Stomach (tissue), 19 donors: Measurements from ENCODE around the gene CSDE1. TPM values are rescaled to one million over a fixed set of nuclear protein-coding genes. Genes with fewer than 3 reads are reported as not detected.
"Not testable (repeated sequence)": the region's sequence is repeated elsewhere in the genome, so short reads cannot be mapped to it uniquely, and the experiment has no call there.

ENCODE experiments used
- DNase-seq, 2 donors: peaks; one replicate each; pipeline versions ENCODE4 v3.0.0 to v3.0.0-alpha.2; 2013 to 2019
- H3K27ac ChIP-seq, 5 donors: fragments of 200-600 bp in 4 of 5; sonication (generic) in 4 of 5; one replicate each; pipeline ENCODE4 v1.5.1; 2013 to 2019; ENCODE audit warnings: mild to moderate bottlenecking in 1 of 5, moderate library complexity in 1 of 5
- H3K27me3 ChIP-seq, 3 donors: fragments of 200-600 bp; sonication (generic); one replicate each; pipeline ENCODE4 v1.5.1; 2017 to 2019; ENCODE audit warnings: mixed run types in 1 of 3
- H3K36me3 ChIP-seq, 4 donors: fragments of 200-600 bp; sonication (generic); 1 replicate in 3 of 4; 2 replicates in 1 of 4; pipeline ENCODE4 v1.5.1; 2016 to 2019
- H3K4me1 ChIP-seq, 4 donors: fragments of 200-600 bp; sonication (generic); one replicate each; pipeline ENCODE4 v1.5.1; 2016 to 2019
- H3K4me3 ChIP-seq, 4 donors: fragments of 200-600 bp; sonication (generic) in 3 of 4; one replicate each; pipeline ENCODE4 v1.5.1; 2016 to 2019; ENCODE audit warnings: mild to moderate bottlenecking in 1 of 4
- H3K9me3 ChIP-seq, 4 donors: fragments of 200-600 bp; sonication (generic); one replicate each; pipeline ENCODE4 v1.5.1; 2016 to 2019
- CTCF ChIP-seq, 7 experiments: fragments of 450-650 bp in 4 of 7; fragments of 200-600 bp in 3 of 7; sonication (generic) in 3 of 7; IDR thresholded peaks; one replicate each; pipeline ENCODE4 v1.5.1; 2016 to 2019; ENCODE audit warnings: antibody characterized with exemption in 7 of 7, control low read depth in 2 of 7, mild to moderate bottlenecking in 1 of 7
- EP300 ChIP-seq: sonication (generic); formaldehyde crosslinking; IDR thresholded peaks from one replicate; pipeline ENCODE4 v1.6.1; 2017; ENCODE audit warnings: antibody characterized with exemption
- POLR2A ChIP-seq, 4 donors: fragments of 450-650 bp; IDR thresholded peaks; one replicate each; pipeline ENCODE4 v1.6.1; 2016; ENCODE audit warnings: antibody characterized with exemption in 4 of 4, control low read depth in 2 of 4, mild to moderate bottlenecking in 1 of 4, moderate library complexity in 1 of 4
- POLR2AphosphoS5 ChIP-seq, 3 donors: sonication (generic); formaldehyde crosslinking; IDR thresholded peaks; one replicate each; pipeline ENCODE4 v1.6.1; 2016; ENCODE audit warnings: antibody characterized with exemption in 3 of 3
- WGBS, 5 donors: extraction: QIAGEN DNeasy Blood & Tissue Kit in 3 of 5; methylation state at CpG; one replicate each; pipeline versions ENCODE4 v1.1.5 to v1.1.7; 2013 to 2018; 5-methylcytosine and 5-hydroxymethylcytosine counted together
- intact Hi-C: fragments of 100-400 bp; cut with DNase I; formaldehyde crosslinking; loops from one replicate; pipeline ENCODE4 v1.15.1; 2023; ENCODE audit warnings: low total_unique reads
- long read RNA-seq, 10 donors: transcript quantifications; one replicate each; lab custom pipeline, GENCODE V29; 2026
- polyA plus RNA-seq, 3 donors: library from polyadenylated mRNA; stranded (reverse); fragments of 200-250 nt; gene quantifications; one replicate each; pipeline ENCODE4 v1.2.3, GENCODE V29; 2013
- total RNA-seq, 5 donors: library from RNA; depleted of rRNA; stranded (reverse); fragments of >200 nt; gene quantifications; one replicate each; pipeline versions ENCODE4 v1.1.0 to v1.2.3, GENCODE V29; 2014 to 2016
- donor health status: healthy with polysubstance abuse.
- donor health status: Bipolar disorder and iron deficiency.
- donor health status: healthy.

Gene CSDE1
- total RNA-seq (100 to 1,000 TPM; 366 to 679 (median 527) TPM), polyA plus RNA-seq (100 to 1,000 TPM; 129 to 238 (median 176) TPM)
- long read RNA-seq, donor 1, full-length matches to known transcripts = 14 of 19 reads
- long read RNA-seq, donor 1, partial matches to known transcripts = 5 of 19 reads
- long read RNA-seq, donor 1, other reads (novel, unspliced or antisense) = 0 of 19 reads
- long read RNA-seq, donor 2, full-length matches to known transcripts = 33 of 47 reads
- long read RNA-seq, donor 2, partial matches to known transcripts = 14 of 47 reads
- long read RNA-seq, donor 2, other reads (novel, unspliced or antisense) = 0 of 47 reads
- long read RNA-seq, donor 3, full-length matches to known transcripts = 18 of 29 reads
- long read RNA-seq, donor 3, partial matches to known transcripts = 11 of 29 reads
- long read RNA-seq, donor 3, other reads (novel, unspliced or antisense) = 0 of 29 reads
- long read RNA-seq, donor 4, full-length matches to known transcripts = 7 of 7 reads
- long read RNA-seq, donor 4, partial matches to known transcripts = 0 of 7 reads
- long read RNA-seq, donor 4, other reads (novel, unspliced or antisense) = 0 of 7 reads
- long read RNA-seq, donor 5, full-length matches to known transcripts = 29 of 45 reads
- long read RNA-seq, donor 5, partial matches to known transcripts = 16 of 45 reads
- long read RNA-seq, donor 5, other reads (novel, unspliced or antisense) = 0 of 45 reads
- long read RNA-seq, donor 6 = 0 reads
- long read RNA-seq, donor 7, full-length matches to known transcripts = 52 of 60 reads
- long read RNA-seq, donor 7, partial matches to known transcripts = 8 of 60 reads
- long read RNA-seq, donor 7, other reads (novel, unspliced or antisense) = 0 of 60 reads
- long read RNA-seq, donor 8, full-length matches to known transcripts = 25 of 60 reads
- long read RNA-seq, donor 8, partial matches to known transcripts = 35 of 60 reads
- long read RNA-seq, donor 8, other reads (novel, unspliced or antisense) = 0 of 60 reads
- long read RNA-seq, donor 9, full-length matches to known transcripts = 13 of 34 reads
- long read RNA-seq, donor 9, partial matches to known transcripts = 21 of 34 reads
- long read RNA-seq, donor 9, other reads (novel, unspliced or antisense) = 0 of 34 reads
- long read RNA-seq, donor 10, full-length matches to known transcripts = 13 of 19 reads
- long read RNA-seq, donor 10, partial matches to known transcripts = 6 of 19 reads
- long read RNA-seq, donor 10, other reads (novel, unspliced or antisense) = 0 of 19 reads

- H3K27me3 ChIP-seq = no peaks in the 10 kb centered on the region
- no peaks in the 10 kb centered on the region for H3K36me3 ChIP-seq
- H3K4me3 ChIP-seq = peak within 1 kb of the TSS; percentile 80 to 97 (median 90)
- 0 to 1% (median 0%) methylated on average over 38 to 50 of the region's 50 CpGs for WGBS, 5 donors
- intact Hi-C loops = no loop called here
- H3K9me3 ChIP-seq = no peaks in the 10 kb centered on the region
- H3K4me1 ChIP-seq = peaks cover 32 to 50% (median 46%) of the 10 kb centered on the region in 4 donors
- DNase-seq = peak; percentile 98 to 99
- peak within 1 kb of the TSS; percentile 86 to 100 (median 100) for H3K27ac ChIP-seq
- TF ChIP-seq POLR2AphosphoS5 (IDR thresholded peaks at IDR 0.05) = peak; percentile 89 to 96 (median 95)
- TF ChIP-seq EP300 = no peak
- peak in 2 of 4 donors; percentile 73 to 86 for TF ChIP-seq POLR2A (IDR thresholded peaks at IDR 0.05)
- peak in 2 of 7 experiments; percentile 9 to 44 for TF ChIP-seq CTCF (IDR thresholded peaks at IDR 0.05)
Observed at GRCh38 chr1:114757455-114758255, at the start of gene CSDE1. TSS of gene CSDE1 (minus strand) at chr1:114757984. CDS start at chr1:114739890, 18,094 bp downstream.

- WGBS, 5 donors = 90 to 97% (median 95%) methylated on average over 2 to 29 of the region's 33 CpGs
- peaks cover 0 to 16% (median 0%) of the 10 kb centered on the region in 3 donors for H3K27me3 ChIP-seq
- intact Hi-C loops = not testable (repeated sequence)
Observed at GRCh38 chr1:114804449-114804848, 46.7 kb upstream of the CSDE1 start.

GRCh38 chr1:114803001-114803400 lies 45.2 kb upstream of the CSDE1 start:
- Histone ChIP-seq H3K27ac (no peak overlapping the region), H3K9me3 (no peaks in the 10 kb centered on the region), H3K27me3 (peaks cover 0 to 24% (median 0%) of the 10 kb centered on the region in 3 donors), H3K36me3 (no peaks in the 10 kb centered on the region), H3K4me3 (no peak overlapping the region), H3K4me1 (no peaks in the 10 kb centered on the region)
- no peak for DNase-seq
- TF ChIP-seq POLR2AphosphoS5 (IDR thresholded peaks at IDR 0.05) (no peak), CTCF (IDR thresholded peaks at IDR 0.05) (no peak), POLR2A (IDR thresholded peaks at IDR 0.05) (no peak), EP300 (no peak)
- 53 to 66% (median 59%) methylated on average over 3 of the region's 3 CpGs for WGBS, 5 donors
- intact Hi-C loops = no loop called here

More at GRCh38 chr1:114804449-114804848, 46.7 kb upstream of the CSDE1 start:
- not testable (repeated sequence) for H3K36me3 ChIP-seq, DNase-seq, H3K4me1 ChIP-seq, H3K27ac ChIP-seq, H3K9me3 ChIP-seq, H3K4me3 ChIP-seq

- no peak overlapping the region for H3K27ac ChIP-seq
- H3K36me3 ChIP-seq = no peaks in the 10 kb centered on the region
- WGBS, 5 donors = 65 to 87% (median 81%) methylated on average over 2 of the region's 2 CpGs
- H3K4me3 ChIP-seq = no peak overlapping the region
- H3K27me3 ChIP-seq = peaks cover 0 to 37% (median 16%) of the 10 kb centered on the region in 3 donors
- no peaks in the 10 kb centered on the region for H3K9me3 ChIP-seq
- intact Hi-C loops = no loop called here
- DNase-seq = no peak
- TF ChIP-seq POLR2AphosphoS5 (IDR thresholded peaks at IDR 0.05) (no peak), CTCF (IDR thresholded peaks at IDR 0.05) (no peak), POLR2A (IDR thresholded peaks at IDR 0.05) (no peak), EP300 (no peak)
- no peaks in the 10 kb centered on the region for H3K4me1 ChIP-seq
Observed at GRCh38 chr1:114794038-114794437, 36.3 kb upstream of the CSDE1 start.

DNA sequence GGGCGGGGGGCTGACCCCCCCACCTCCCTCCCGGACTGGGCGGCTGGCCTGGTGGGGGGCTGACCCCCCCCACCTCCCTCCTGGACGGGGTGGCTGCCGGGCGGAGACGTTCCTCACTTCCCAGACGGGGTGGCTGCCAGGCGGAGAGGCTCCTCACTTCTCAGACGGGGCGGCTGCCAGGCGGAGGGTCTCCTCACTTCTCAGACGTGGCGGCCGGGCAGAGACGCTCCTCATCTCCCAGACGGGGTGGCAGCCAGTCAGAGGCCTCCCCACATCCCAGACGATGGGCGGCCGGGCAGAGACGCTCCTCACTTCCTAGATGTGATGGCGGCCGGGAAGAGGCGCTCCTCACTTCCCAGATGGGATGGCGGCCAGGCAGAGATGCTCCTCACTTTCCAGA lies 32.8 kb upstream of the CSDE1 start:
- WGBS, 5 donors = 92 to 96% (median 93%) methylated on average over 8 to 25 of the region's 25 CpGs
- H3K4me1 ChIP-seq, H3K27ac ChIP-seq, H3K4me3 ChIP-seq, intact Hi-C loops, DNase-seq, H3K36me3 ChIP-seq: not testable (repeated sequence)
- peaks cover 0 to 26% (median 13%) of the 10 kb centered on the region in 3 donors for H3K27me3 ChIP-seq
- H3K9me3 ChIP-seq = peaks cover 0 to 11% (median 7%) of the 10 kb centered on the region in 4 donors

- H3K4me1 ChIP-seq, intact Hi-C loops, H3K27ac ChIP-seq, H3K27me3 ChIP-seq, DNase-seq, H3K4me3 ChIP-seq, H3K36me3 ChIP-seq: not testable (repeated sequence)
- 79 to 96% (median 86%) methylated on average over 1 of the region's 1 CpG for WGBS, 5 donors
- peaks cover 0 to 11% (median 7%) of the 10 kb centered on the region in 4 donors for H3K9me3 ChIP-seq
Observed at GRCh38 chr1:114786440-114786839, 28.7 kb upstream of the CSDE1 start.
